Hepatocyte (in vitro differentiated cells): ENCODE measurements around the gene SORCS3.

Experiments used
- CTCF ChIP-seq: fragments of 200-600 bp; sonication (generic); IDR thresholded peaks from 2 replicates; pipeline ENCODE4 v1.5.1; 2016; ENCODE audit warnings: antibody characterized with exemption, mild to moderate bottlenecking; ENCODE audit not compliant: poor library complexity
- EZH2 ChIP-seq: fragments of 200-600 bp; sonication (generic); IDR thresholded peaks from 2 replicates; pipeline ENCODE4 v1.6.1; 2016; ENCODE audit warnings: antibody characterized with exemption, mild to moderate bottlenecking, borderline replicate concordance
- EZH2phosphoT487 ChIP-seq: fragments of 200-600 bp; sonication (generic); IDR thresholded peaks from one replicate; pipeline ENCODE4 v1.6.1; 2018; ENCODE audit warnings: antibody characterized with exemption, mild to moderate bottlenecking, low read depth, moderate library complexity; ENCODE audit not compliant: unreplicated experiment, severe bottlenecking

GRCh38 chr10:104641937-104642657, 1.0 kb downstream of the SORCS3 start:
- no peak for TF ChIP-seq CTCF
- no peak for TF ChIP-seq EZH2
- no peak for TF ChIP-seq EZH2phosphoT487
